IPS-18c (cell line): ENCODE measurements around the gene ELMO1.

Experiments
- H3K4me3 ChIP-seq: 2 replicates; pipeline ENCODE4 v1.7.0; 2013; ENCODE audit warnings: low read depth, mild to moderate bottlenecking, low read length, moderate library complexity; ENCODE audit not compliant: insufficient read depth
- H3K9me3 ChIP-seq: one replicate; pipeline ENCODE4 v1.6.1; 2013; ENCODE audit warnings: mild to moderate bottlenecking, low read length, moderate library complexity; ENCODE audit not compliant: control insufficient read depth, insufficient read depth

The ELMO1 gene

GRCh38 chr7:37421861-37422500, 26.7 kb downstream of the ELMO1 start:
- H3K9me3 ChIP-seq: no peaks in the 10 kb centered on the region
- H3K4me3 ChIP-seq: no peak overlapping the region

- Histone ChIP-seq H3K4me3 (no peak overlapping the region), H3K9me3 (no peaks in the 10 kb centered on the region)
Measured at GRCh38 chr7:37420946-37421695, 27.5 kb downstream of the ELMO1 start.

GRCh38 chr7:37419496-37419895, 29.2 kb downstream of the ELMO1 start:
- Histone ChIP-seq H3K4me3 (no peak overlapping the region), H3K9me3 (no peaks in the 10 kb centered on the region)

- no peak overlapping the region for H3K4me3 ChIP-seq
- H3K9me3 ChIP-seq: no peaks in the 10 kb centered on the region
Measured at GRCh38 chr7:37418381-37418780, 30.3 kb downstream of the ELMO1 start.

GRCh38 chr7:37417107-37417474, 31.6 kb downstream of the ELMO1 start:
- H3K4me3 ChIP-seq: no peak overlapping the region
- H3K9me3 ChIP-seq: no peaks in the 10 kb centered on the region

GRCh38 chr7:37416378-37417106, 32.1 kb downstream of the ELMO1 start:
- H3K9me3 ChIP-seq: no peaks in the 10 kb centered on the region

GRCh38 chr7:37415629-37416028, 33.0 kb downstream of the ELMO1 start:
- Histone ChIP-seq H3K9me3 (no peaks in the 10 kb centered on the region), H3K4me3 (no peak overlapping the region)

More at GRCh38 chr7:37416378-37417106, 32.1 kb downstream of the ELMO1 start:
- no peak overlapping the region for H3K4me3 ChIP-seq

GRCh38 chr7:37414352-37414983, 34.2 kb downstream of the ELMO1 start:
- H3K9me3 ChIP-seq: no peaks in the 10 kb centered on the region
- H3K4me3 ChIP-seq: no peak overlapping the region

- no peaks in the 10 kb centered on the region for H3K9me3 ChIP-seq
- no peak overlapping the region for H3K4me3 ChIP-seq
Measured at GRCh38 chr7:37411444-37412034, 37.1 kb downstream of the ELMO1 start.

GRCh38 chr7:37410305-37411229, 38.1 kb downstream of the ELMO1 start:
- Histone ChIP-seq H3K9me3 (no peaks in the 10 kb centered on the region), H3K4me3 (no peak overlapping the region)

GRCh38 chr7:37409461-37409860, 39.2 kb downstream of the ELMO1 start:
- no peaks in the 10 kb centered on the region for H3K9me3 ChIP-seq
- H3K4me3 ChIP-seq: no peak overlapping the region

GRCh38 chr7:37408291-37409228, 40.1 kb downstream of the ELMO1 start:
- Histone ChIP-seq H3K9me3 (no peaks in the 10 kb centered on the region), H3K4me3 (no peak overlapping the region)

- Histone ChIP-seq H3K9me3 (no peaks in the 10 kb centered on the region), H3K4me3 (no peak overlapping the region)
Measured at GRCh38 chr7:37405603-37406122, 43.0 kb downstream of the ELMO1 start.

GRCh38 chr7:37405128-37405527, 43.5 kb downstream of the ELMO1 start:
- no peaks in the 10 kb centered on the region for H3K9me3 ChIP-seq
- H3K4me3 ChIP-seq: no peak overlapping the region

- Histone ChIP-seq H3K9me3 (no peaks in the 10 kb centered on the region), H3K4me3 (no peak overlapping the region)
Measured at GRCh38 chr7:37399876-37400421, 48.7 kb downstream of the ELMO1 start.
